ENCODE results near the gene SMIM41.
A peak's percentile ranks its signal among the peaks of the same experiment; 100 is the strongest.

Gene SMIM41

GRCh38 chr12:52122540-52122871, 43.0 kb downstream of the SMIM41 start:
- DNase-seq (ENCODE audit: low spot score), result no peak

- no peak for DNase-seq (ENCODE audit: low spot score)
Observed at GRCh38 chr12:52122904-52123303, 43.4 kb downstream of the SMIM41 start.

GRCh38 chr12:52123487-52124186, 44.1 kb downstream of the SMIM41 start:
- DNase-seq (ENCODE audit: low spot score), result no peak

- DNase-seq (ENCODE audit: low spot score), result no peak
Observed at GRCh38 chr12:52125476-52125900, 46.0 kb downstream of the SMIM41 start.

GRCh38 chr12:52126050-52126604, 46.6 kb downstream of the SMIM41 start:
- no peak for DNase-seq (ENCODE audit: low spot score)

GRCh38 chr12:52126605-52127578, 47.4 kb downstream of the SMIM41 start:
- no peak for DNase-seq (ENCODE audit: low spot score)

- no peak for DNase-seq (ENCODE audit: low spot score)
Observed at GRCh38 chr12:52127683-52128450, 48.4 kb downstream of the SMIM41 start.

GRCh38 chr12:52130711-52131110, 51.2 kb downstream of the SMIM41 start:
- no peak for DNase-seq (ENCODE audit: low spot score)

GRCh38 chr12:52132754-52133161, 53.3 kb downstream of the SMIM41 start:
- no peak for DNase-seq (ENCODE audit: low spot score)

- DNase-seq (ENCODE audit: low spot score), result no peak
Observed at GRCh38 chr12:52137746-52138145, 58.2 kb downstream of the SMIM41 start.

GRCh38 chr12:52139147-52139546, 59.6 kb downstream of the SMIM41 start:
- no peak for DNase-seq (ENCODE audit: low spot score)

- peak; percentile 34 for DNase-seq (ENCODE audit: low spot score)
Observed at GRCh38 chr12:52139579-52140062, 60.1 kb downstream of the SMIM41 start.

- DNase-seq (ENCODE audit: low spot score), result peak; percentile 16
Observed at GRCh38 chr12:52141306-52141705, 61.8 kb downstream of the SMIM41 start.

GRCh38 chr12:52141875-52142274, 62.4 kb downstream of the SMIM41 start:
- DNase-seq (ENCODE audit: low spot score), result no peak

- no peak for DNase-seq (ENCODE audit: low spot score)
Observed at GRCh38 chr12:52142431-52142830, 62.9 kb downstream of the SMIM41 start.

GRCh38 chr12:52144512-52145227, 65.2 kb downstream of the SMIM41 start:
- no peak for DNase-seq (ENCODE audit: low spot score)

GRCh38 chr12:52145228-52146088, 66.0 kb downstream of the SMIM41 start:
- DNase-seq (ENCODE audit: low spot score), result no peak

- no peak for DNase-seq (ENCODE audit: low spot score)
Observed at GRCh38 chr12:52146089-52146821, 66.8 kb downstream of the SMIM41 start.

GRCh38 chr12:52146822-52147366, 67.4 kb downstream of the SMIM41 start:
- DNase-seq (ENCODE audit: low spot score), result no peak
